Middle frontal gyrus (tissue), 1 donor: ENCODE data around the gene CA11.

ENCODE experiments used
- DNase-seq: peaks from one replicate; pipeline ENCODE4 v3.0.0-alpha.2; 2015; ENCODE audit warnings: low spot score; ENCODE audit errors: extremely low spot score

The CA11 gene

DNA sequence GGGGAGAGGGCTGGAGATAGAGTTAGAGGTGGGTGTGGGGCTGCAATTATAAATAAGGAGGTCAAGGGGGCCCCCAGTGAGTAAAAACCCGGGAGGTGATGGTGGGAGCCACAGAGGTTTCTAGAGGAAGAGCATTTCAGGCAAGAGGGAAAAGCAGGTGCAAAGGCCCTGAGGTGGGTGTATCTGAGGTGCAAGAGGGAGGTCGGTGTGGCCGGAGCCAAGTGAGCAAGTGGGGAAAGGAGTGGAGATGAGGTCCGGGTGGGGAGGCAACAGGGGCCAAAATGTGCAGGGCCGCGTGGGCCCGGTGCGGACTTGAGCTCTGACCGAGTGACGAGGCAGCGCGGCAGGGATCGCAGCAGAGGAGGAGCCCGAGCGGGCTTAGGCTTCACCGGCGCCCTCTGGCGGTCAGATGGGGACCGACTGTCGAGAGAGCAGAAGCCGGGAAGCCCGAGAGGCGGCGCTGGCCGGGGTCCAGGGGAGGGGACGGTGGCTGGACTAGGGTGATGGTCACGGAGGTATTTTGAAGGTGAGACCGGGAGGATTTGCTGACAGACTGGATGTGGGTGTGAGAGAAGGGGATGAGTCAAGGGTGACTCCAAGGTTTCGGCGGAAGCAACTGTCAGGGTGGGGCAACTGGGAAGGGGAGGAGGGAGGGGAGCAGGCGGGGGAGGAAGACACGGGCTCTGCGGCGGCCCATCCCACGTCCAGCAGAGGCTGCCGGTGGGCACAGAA is 57.2 kb downstream of the CA11 start:
- peak; percentile 58 for DNase-seq
